ENCODE data around the gene GOLGA6L10.
"Not testable (repeated sequence)": the region's sequence is repeated elsewhere in the genome, so short reads cannot be mapped to it uniquely, and the experiment has no call there.

DNA sequence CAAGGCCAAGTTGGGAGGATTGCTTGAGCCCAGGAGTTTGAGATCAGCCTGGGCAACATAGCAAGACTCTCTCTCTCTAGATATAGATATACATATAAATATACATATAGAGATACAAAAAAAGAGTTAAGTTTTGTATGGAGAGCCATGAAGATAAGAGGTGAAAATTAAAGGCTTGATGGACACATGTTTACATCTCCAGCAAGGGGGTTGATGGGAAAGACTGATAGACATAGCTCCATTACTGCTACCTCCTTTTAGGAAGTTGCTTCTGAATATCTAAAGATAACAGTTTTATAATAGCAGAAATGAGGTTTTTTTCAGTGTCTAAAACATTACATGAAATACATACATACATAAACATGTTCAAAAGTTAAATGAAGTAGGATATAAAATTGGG lies 37.9 kb upstream of the GOLGA6L10 start:
- TF ChIP-seq, protein P1, sequence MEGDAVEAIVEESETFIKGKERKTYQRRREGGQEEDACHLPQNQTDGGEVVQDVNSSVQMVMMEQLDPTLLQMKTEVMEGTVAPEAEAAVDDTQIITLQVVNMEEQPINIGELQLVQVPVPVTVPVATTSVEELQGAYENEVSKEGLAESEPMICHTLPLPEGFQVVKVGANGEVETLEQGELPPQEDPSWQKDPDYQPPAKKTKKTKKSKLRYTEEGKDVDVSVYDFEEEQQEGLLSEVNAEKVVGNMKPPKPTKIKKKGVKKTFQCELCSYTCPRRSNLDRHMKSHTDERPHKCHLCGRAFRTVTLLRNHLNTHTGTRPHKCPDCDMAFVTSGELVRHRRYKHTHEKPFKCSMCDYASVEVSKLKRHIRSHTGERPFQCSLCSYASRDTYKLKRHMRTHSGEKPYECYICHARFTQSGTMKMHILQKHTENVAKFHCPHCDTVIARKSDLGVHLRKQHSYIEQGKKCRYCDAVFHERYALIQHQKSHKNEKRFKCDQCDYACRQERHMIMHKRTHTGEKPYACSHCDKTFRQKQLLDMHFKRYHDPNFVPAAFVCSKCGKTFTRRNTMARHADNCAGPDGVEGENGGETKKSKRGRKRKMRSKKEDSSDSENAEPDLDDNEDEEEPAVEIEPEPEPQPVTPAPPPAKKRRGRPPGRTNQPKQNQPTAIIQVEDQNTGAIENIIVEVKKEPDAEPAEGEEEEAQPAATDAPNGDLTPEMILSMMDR (conservative IDR thresholded peaks at IDR 0.05 in 1 of 2, IDR thresholded peaks at IDR 0.05 in 1 of 2; ENCODE audit: low read depth in 1 of 2, low read length in 2 of 2): not testable (repeated sequence)
- TF ChIP-seq EZH2 (IDR thresholded peaks at IDR 0.05; ENCODE audit: low read length, missing control alignments): not testable (repeated sequence)
